GM19043 (cell line): Measurements from ENCODE around the gene FILIP1.

ENCODE experiments used
- ATAC-seq: cut with Tn5 transposase; IDR thresholded peaks from one replicate; pipeline ENCODE4 v1.9.1; 2021; ENCODE audit warnings: low read depth; ENCODE audit not compliant: unreplicated experiment

Gene FILIP1

GRCh38 chr6:75301537-75301936, 192.1 kb downstream of the FILIP1 start:
- no peak for ATAC-seq

DNA sequence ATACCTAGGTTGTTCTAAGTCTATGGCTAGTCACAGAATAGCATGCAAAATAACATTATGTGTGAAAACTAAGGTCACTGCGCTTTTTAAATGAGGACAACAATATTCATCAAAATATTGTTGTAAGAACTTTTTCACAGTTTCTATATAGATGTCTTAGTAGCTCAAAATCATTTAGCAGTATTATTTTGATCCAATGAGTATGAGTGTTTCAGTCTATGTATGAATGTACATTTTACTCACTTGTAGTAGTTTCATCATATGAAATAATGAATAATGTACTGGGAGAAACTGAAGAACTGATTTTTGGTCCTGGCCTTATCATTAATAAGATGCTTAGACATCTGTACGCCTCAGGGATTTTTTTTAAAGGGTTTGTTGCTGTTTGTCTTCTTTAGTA, 192.5 kb downstream of the FILIP1 start:
- ATAC-seq = no peak

- ATAC-seq = no peak
Observed at GRCh38 chr6:75300531-75300855, 193.1 kb downstream of the FILIP1 start.

DNA sequence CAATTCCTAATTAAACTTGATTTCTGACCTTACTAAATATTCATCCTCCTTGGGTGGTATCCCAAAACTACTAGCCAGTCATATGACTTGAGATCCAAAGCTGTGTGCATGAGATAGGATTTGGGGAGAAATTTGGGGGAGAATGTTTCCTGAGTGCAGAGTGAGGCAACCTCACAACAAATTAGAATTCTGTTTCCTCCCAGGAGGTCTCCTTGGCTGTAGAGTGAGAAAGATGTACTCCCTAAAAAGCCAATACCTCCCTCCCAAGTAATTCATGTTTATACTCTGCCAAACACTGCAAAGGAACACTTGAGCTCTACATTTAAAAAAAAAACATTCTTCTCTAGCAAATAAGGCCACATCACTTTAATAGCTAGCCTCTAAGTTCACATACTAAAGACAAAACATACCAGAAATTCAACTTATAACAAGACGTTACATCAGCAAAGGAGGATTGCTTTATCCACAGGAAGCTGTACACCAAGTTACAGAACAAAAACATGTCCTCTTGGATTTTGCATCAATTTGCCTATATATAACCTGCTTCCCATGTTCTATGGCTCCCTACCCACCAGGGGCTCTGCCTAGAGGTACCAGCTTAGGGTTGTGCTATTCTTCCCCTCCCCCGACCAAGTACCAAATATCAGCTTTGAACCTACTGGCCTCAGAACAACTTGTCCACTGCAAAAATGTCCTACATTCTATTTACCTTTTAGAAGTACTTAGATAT, 193.6 kb downstream of the FILIP1 start:
- no peak for ATAC-seq

GRCh38 chr6:75296811-75297779, 196.5 kb downstream of the FILIP1 start:
- peak; percentile 57 for ATAC-seq

GRCh38 chr6:75292555-75292954, 201.0 kb downstream of the FILIP1 start:
- ATAC-seq = no peak

DNA sequence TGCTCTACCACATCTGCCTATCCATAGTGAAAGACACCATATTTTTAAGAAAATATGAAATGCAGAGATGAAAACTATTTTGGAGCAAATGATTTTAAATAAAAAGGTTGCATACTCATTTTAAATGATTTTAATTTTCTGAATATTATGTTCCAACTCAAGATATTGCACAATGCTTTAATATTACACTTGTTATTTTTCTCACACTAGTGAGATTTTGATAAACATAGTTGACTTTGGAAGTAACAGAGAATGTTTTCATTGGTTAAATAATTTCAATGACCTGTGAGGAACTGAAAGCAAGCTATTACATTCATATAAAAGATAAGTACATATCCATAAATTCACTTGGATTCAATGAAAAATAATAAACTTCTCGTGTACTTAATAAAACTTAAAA, 201.9 kb downstream of the FILIP1 start:
- ATAC-seq = no peak

- no peak for ATAC-seq
Observed at GRCh38 chr6:75291331-75291730, 202.3 kb downstream of the FILIP1 start.

DNA sequence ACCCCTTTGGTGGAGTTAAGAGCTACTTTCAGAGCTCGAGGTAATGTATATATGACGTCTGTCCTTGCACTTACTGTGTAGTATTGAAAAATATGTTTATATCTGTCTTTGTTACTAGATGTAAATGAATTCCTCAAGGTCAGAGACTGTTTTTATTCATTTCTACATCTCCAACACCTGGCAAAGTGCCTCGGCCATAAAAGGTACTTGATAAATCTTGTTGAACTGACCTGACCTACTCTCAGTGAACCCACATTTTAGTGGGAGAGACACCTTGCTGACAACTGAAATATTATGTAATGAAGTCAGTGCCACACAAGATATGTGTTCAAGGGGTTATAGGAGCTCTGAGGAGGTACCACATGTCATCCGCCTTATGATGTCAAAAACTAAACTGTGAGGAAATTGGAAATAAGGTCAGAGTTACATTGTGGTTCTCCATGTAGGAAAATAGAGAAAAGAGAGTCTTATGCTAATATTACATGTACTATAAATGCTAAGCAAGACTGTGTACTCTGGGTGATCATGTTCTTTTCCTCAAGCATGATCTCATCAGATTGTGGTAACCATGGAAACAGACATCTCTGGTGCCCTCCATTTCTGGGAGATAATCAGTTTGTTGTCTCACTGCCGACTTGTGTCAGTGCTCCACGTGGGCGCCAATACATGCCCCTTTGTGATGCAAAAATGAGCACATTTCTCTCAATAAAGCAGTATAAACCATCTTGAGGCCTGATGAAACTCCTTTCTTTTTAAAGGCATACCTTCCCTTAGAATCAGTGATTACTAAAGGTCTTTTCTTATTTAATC, 203.3 kb downstream of the FILIP1 start:
- ATAC-seq = no peak

GRCh38 chr6:75288023-75288422, 205.6 kb downstream of the FILIP1 start:
- ATAC-seq = no peak

GRCh38 chr6:75287424-75287823, 206.2 kb downstream of the FILIP1 start:
- no peak for ATAC-seq

DNA sequence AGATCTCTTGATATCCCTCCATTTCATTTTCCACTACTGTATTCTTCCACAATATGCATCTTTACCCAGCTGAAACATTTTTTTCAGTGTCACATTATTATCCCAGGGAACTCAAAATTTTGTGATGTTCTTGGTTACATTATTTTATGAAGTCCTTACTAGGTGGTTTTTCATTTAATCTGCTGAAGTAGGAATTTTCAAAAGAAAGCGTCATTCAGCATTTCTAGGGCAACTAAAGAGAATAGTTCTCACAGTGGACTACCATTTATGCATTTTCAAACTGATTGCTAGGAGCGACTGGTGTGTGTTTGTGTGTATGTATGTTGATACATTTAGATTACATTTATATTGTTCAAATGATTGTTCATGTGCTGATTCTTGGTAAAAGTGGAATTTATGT, 206.6 kb downstream of the FILIP1 start:
- ATAC-seq = no peak

GRCh38 chr6:75285283-75285639, 208.3 kb downstream of the FILIP1 start:
- no peak for ATAC-seq

GRCh38 chr6:75284632-75285282, 208.8 kb downstream of the FILIP1 start, which contains the start of gene TMEM30A:
Gene TMEM30A, minus strand, starts transcription at chr6:75284792. Its CDS starts 154 bp downstream, at chr6:75284638.
- peak; percentile 90 for ATAC-seq

GRCh38 chr6:75283907-75284631, 209.5 kb downstream of the FILIP1 start:
- ATAC-seq = no peak

DNA sequence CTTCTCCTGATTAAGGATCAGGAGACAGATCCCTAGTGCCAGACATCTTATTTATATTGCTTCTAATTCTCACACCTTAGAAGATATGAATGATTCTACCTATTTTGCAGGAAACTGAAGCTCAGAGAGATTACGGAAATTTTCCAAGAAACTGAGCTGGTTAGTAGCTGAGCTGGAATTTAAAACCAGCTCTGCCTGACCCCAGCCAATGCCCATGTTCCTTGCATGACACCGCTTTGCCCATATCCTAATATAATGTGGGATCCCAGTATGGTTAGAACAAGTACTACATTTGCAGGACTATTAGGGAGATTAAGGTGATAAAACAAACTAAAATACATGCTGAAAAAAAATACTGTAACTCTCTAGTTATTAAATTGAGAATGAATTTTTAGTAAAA, 210.9 kb downstream of the FILIP1 start:
- ATAC-seq = no peak

DNA sequence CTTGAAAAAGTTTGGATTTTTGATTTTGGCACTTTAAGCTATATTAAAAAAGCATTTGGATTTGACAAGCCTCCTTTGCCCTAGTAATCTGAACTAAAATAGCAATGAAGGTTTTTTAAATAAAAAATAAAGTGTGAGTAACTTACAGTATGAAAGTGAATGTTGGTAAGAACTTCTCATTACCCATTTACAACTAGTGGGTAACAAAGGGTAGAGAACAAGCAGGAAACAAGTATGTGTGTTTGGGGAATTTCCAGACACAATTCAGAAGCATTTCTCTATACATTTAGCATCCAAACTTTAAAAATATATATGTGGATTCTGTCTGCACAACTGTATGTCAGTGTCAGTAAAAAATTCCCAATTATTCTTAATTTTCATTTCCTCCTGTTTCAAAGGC, 211.9 kb downstream of the FILIP1 start:
- no peak for ATAC-seq

DNA sequence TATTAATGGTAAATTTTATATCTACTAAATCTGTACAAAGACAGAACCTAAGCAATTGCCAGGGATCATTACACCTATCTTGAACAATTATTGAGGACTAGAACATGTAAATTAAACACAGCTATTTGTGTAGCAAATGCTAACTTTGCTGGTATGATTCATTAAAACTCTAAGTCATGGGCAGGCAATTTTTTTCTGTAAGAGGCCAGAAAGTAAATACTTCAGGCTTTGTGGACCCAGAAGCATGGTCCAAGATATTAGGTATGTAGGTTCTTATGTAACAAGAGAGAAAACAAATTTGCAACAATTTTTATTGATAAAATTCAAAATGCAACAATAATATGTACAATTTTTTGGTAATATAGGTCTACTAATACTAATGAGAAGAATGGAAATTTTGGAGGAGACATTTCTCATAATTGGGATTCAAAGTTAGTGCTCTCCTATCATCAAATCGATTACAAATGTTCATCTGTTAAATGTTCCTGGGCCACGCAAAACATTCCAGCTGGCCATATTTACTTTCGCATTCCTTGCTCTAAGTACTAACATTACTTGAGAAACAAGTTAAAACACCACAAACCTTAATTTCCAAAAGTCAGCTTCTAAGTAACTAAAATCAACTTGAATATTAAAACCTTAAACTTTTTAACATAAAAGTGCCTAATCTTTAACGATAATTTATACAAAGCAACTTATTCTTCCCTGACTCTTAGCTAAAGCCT, 213.3 kb downstream of the FILIP1 start:
- ATAC-seq = no peak

DNA sequence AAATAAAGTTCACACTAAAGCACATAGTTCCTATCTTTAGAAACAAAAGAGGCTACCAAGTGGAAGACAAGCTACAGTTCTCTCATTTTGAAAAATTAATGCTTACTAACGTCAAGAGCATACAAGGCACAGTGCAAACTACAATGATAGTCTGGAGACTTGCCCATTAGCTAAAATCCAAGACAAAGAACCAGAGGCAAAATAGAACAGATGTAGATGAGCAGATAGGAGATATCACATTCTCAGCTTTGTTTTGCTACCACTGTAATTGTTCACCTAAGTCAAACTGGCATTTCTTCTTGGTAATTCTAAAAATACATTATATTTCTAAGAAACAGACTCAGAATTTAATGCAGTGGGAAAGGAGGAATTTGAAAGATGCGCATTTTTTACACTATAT, 214.2 kb downstream of the FILIP1 start:
- ATAC-seq = no peak
